Mesodermal cell (in vitro differentiated cells): ENCODE data around the gene TNIP2.
"Not testable (repeated sequence)": the region's sequence is repeated elsewhere in the genome, so short reads cannot be mapped to it uniquely, and the experiment has no call there.

Source experiments
- H3K27ac ChIP-seq: 2 replicates; pipeline ENCODE4 v1.7.0; 2013; ENCODE audit warnings: mild to moderate bottlenecking, low read depth, low read length, moderate library complexity; ENCODE audit not compliant: severe bottlenecking
- H3K36me3 ChIP-seq: 2 replicates; pipeline ENCODE4 v1.7.1; 2013; ENCODE audit warnings: mild to moderate bottlenecking, low read length, moderate library complexity; ENCODE audit not compliant: control insufficient read depth, insufficient read depth
- H3K4me1 ChIP-seq: one replicate; pipeline ENCODE4 v1.7.1; 2013; ENCODE audit warnings: mild to moderate bottlenecking, low read length; ENCODE audit not compliant: insufficient read depth, control insufficient read depth, poor library complexity, severe bottlenecking
- H3K4me3 ChIP-seq: 2 replicates; pipeline ENCODE4 v1.7.0; 2013; ENCODE audit warnings: low read length, control low read depth, mild to moderate bottlenecking; ENCODE audit not compliant: insufficient read depth, poor library complexity, severe bottlenecking; ENCODE audit errors: extremely low read depth
- H3K9me3 ChIP-seq: 2 replicates; pipeline ENCODE4 v1.7.1; 2013; ENCODE audit warnings: mild to moderate bottlenecking, low read length, moderate library complexity; ENCODE audit not compliant: control insufficient read depth
- WGBS, 2 experiments: methylation state at CpG; one replicate each; pipeline ENCODE4 v1.1.5; 2013; ENCODE audit warnings: missing lambda C conversion rate in 2 of 2; ENCODE audit not compliant: insufficient coverage in 2 of 2; 5-methylcytosine and 5-hydroxymethylcytosine counted together

Gene TNIP2

GRCh38 chr4:2763511-2763967 is 7.4 kb upstream of the TNIP2 start:
- Histone ChIP-seq H3K27ac (no peak overlapping the region), H3K9me3 (peaks cover 5% of the 10 kb centered on the region), H3K36me3 (no peaks in the 10 kb centered on the region), H3K4me1 (peaks cover 7% of the 10 kb centered on the region), H3K4me3 (no peak overlapping the region)
- WGBS, 2 experiments = 95% methylated on average over 23 of the region's 23 CpGs

GRCh38 chr4:2762486-2763370 is 6.6 kb upstream of the TNIP2 start:
- H3K36me3 ChIP-seq, H3K4me1 ChIP-seq, H3K4me3 ChIP-seq, H3K9me3 ChIP-seq, H3K27ac ChIP-seq: not testable (repeated sequence)
- 94 to 96% methylated on average over 35 to 36 of the region's 42 CpGs for WGBS, 2 experiments

GRCh38 chr4:2762048-2762447 is 5.9 kb upstream of the TNIP2 start:
- Histone ChIP-seq H3K4me3 (no peak overlapping the region), H3K4me1 (no peaks in the 10 kb centered on the region), H3K36me3 (no peaks in the 10 kb centered on the region), H3K27ac (no peak overlapping the region), H3K9me3 (peaks cover 5% of the 10 kb centered on the region)
- 86 to 88% methylated on average over 4 to 5 of the region's 5 CpGs for WGBS, 2 experiments

GRCh38 chr4:2761035-2761923 is 5.1 kb upstream of the TNIP2 start:
- no peak overlapping the region for H3K27ac ChIP-seq
- H3K4me1 ChIP-seq = peaks cover 4% of the 10 kb centered on the region
- no peak overlapping the region for H3K4me3 ChIP-seq
- WGBS, 2 experiments = 77 to 85% methylated on average over 11 to 12 of the region's 14 CpGs
- H3K9me3 ChIP-seq = no peaks in the 10 kb centered on the region
- H3K36me3 ChIP-seq = no peaks in the 10 kb centered on the region

- Histone ChIP-seq H3K9me3 (no peaks in the 10 kb centered on the region), H3K4me3 (no peak overlapping the region), H3K36me3 (peaks cover 12% of the 10 kb centered on the region), H3K4me1 (peaks cover 4% of the 10 kb centered on the region), H3K27ac (no peak overlapping the region)
- 87 to 100% methylated on average over 2 to 3 of the region's 3 CpGs for WGBS, 2 experiments
Measured at GRCh38 chr4:2757426-2757825, 1.3 kb upstream of the TNIP2 start.

GRCh38 chr4:2756691-2757350 is 685 bp upstream of the TNIP2 start:
- H3K27ac ChIP-seq = no peak overlapping the region
- peaks cover 18% of the 10 kb centered on the region for H3K36me3 ChIP-seq
- peaks cover 4% of the 10 kb centered on the region for H3K4me1 ChIP-seq
- H3K9me3 ChIP-seq = no peaks in the 10 kb centered on the region
- H3K4me3 ChIP-seq = peak overlapping the region; percentile 12
- 83 to 84% methylated on average over 23 to 25 of the region's 25 CpGs for WGBS, 2 experiments

GRCh38 chr4:2754848-2755819 is 1.0 kb downstream of the TNIP2 start:
- Histone ChIP-seq H3K4me3 (peak overlapping the region; percentile 77), H3K9me3 (no peaks in the 10 kb centered on the region), H3K27ac (no peak overlapping the region), H3K4me1 (peaks cover 11% of the 10 kb centered on the region), H3K36me3 (peaks cover 26% of the 10 kb centered on the region)
- 81 to 87% methylated on average over 15 to 18 of the region's 23 CpGs for WGBS, 2 experiments

GRCh38 chr4:2753436-2753835 is 2.7 kb downstream of the TNIP2 start:
- H3K27ac ChIP-seq = no peak overlapping the region
- H3K4me3 ChIP-seq = no peak overlapping the region
- peaks cover 11% of the 10 kb centered on the region for H3K4me1 ChIP-seq
- H3K9me3 ChIP-seq = no peaks in the 10 kb centered on the region
- 94 to 100% methylated on average over 4 of the region's 4 CpGs for WGBS, 2 experiments
- H3K36me3 ChIP-seq = peaks cover 35% of the 10 kb centered on the region

- 87 to 92% methylated on average over 13 to 17 of the region's 19 CpGs for WGBS, 2 experiments
- H3K4me3 ChIP-seq = no peak overlapping the region
Measured at GRCh38 chr4:2750719-2751605, 5.2 kb downstream of the TNIP2 start.

More at GRCh38 chr4:2750719-2751605, 5.2 kb downstream of the TNIP2 start:
- Histone ChIP-seq H3K36me3 (peaks cover 53% of the 10 kb centered on the region), H3K9me3 (no peaks in the 10 kb centered on the region), H3K27ac (peak overlapping the region; percentile 64), H3K4me1 (peaks cover 30% of the 10 kb centered on the region)
